Measurements from ENCODE around the gene ENGASE.
"Not testable (repeated sequence)": the region's sequence is repeated elsewhere in the genome, so short reads cannot be mapped to it uniquely, and the experiment has no call there.

ENGASE gene

GRCh38 chr17:79053251-79053925, 21.2 kb upstream of the ENGASE start:
- no peak for DNase-seq

- no peak for DNase-seq
Observed at GRCh38 chr17:79054200-79054960, 20.2 kb upstream of the ENGASE start.

DNA sequence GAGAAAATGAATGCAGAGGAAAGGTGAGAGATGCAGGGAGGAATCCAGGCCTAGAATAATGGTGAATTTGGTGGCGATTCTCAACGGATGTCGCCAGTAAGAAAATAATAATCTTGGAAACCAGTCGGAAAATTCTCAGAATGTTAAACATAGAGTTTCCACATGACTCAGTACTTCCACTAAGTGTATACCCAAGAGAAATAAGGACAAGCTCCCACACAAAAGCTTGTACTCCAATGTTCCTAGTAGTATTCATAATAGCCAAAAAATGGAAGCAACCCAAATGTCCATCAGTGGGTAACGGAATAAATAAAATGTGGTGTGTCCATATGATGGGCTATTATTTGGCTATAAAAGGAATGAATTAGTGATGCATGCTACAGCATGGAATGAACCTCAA, 19.4 kb upstream of the ENGASE start:
- DNase-seq = no peak

DNA sequence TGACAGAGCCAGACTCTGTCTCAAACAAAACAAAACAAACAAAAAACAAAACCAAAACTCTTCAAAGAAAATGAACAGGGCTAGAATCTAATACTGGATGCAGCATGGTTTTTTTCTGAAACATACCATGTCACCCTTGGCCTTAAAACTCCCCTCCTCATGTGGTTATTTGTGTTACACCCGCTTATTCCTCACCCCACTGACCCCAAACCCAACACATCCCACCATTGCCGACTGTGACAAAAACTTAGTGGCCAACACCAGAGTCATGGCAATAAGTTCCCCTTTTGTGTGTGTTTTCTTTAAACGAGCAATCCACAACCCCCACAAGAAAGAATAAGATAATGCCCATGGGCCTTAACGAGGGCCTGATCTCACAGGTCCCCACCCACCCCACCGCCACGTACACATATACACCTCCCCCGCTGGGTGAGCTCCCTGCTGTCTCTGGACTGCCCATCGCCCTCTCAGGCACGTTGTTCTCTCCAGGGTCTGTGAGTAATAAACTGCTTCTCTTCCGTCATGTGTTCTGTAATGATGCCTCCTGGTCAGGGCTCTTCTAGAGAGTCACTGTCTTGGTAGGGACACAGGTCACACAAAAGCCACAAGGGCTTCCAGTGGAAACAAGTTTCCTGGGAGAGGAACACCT, 16.8 kb upstream of the ENGASE start:
- DNase-seq = no peak

GRCh38 chr17:79062691-79063090, 11.9 kb upstream of the ENGASE start:
- no peak for DNase-seq

DNA sequence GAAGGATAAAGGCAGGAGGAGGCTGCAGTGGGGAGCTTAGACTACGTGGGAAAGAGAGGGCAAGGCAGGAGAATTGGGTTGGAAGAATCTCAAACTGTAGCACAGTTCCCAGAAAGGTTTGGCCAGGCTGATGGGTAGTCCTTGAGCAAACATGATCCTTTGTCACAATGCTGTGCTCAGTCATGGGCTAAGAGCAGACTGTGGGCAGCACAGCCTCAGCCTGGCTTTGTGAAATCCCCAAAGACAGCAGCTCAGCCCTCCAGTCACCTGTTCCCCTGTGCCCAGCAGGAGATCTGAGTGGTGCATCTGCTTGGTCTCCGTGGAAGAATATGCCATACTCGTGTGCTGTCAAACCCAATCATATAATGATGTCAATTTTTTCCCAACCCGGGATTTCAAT, 10.6 kb upstream of the ENGASE start:
- DNase-seq = no peak

GRCh38 chr17:79065105-79065670, 9.4 kb upstream of the ENGASE start:
- DNase-seq = peak; percentile 71

GRCh38 chr17:79066963-79067362, 7.7 kb upstream of the ENGASE start:
- DNase-seq = no peak

GRCh38 chr17:79070266-79070880, 4.3 kb upstream of the ENGASE start:
- no peak for DNase-seq

- DNase-seq = no peak
Observed at GRCh38 chr17:79071161-79071740, 3.4 kb upstream of the ENGASE start.

GRCh38 chr17:79072544-79072943, 2.1 kb upstream of the ENGASE start:
- DNase-seq = no peak

- DNase-seq = no peak
Observed at GRCh38 chr17:79073016-79073705, 1.5 kb upstream of the ENGASE start.

DNA sequence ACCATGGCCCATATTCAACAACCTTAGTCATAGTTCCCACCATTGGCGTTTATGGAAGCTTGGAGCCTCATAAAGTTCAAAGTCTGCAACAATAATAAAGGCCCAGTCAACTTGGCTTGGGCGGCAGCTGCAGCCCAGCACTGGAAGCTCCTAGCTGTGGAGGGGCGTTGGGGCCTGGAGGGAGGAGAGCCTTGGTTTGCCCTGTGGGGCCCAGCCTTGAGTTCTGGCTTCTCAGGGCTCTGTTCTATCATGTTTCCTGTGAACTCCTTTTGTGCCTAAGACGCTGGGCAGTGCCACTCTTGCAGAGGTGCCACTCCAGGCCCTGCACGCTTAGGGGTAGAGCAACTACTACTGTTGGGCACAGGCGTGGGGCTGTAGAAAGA, 927 bp upstream of the ENGASE start:
- no peak for DNase-seq

DNA sequence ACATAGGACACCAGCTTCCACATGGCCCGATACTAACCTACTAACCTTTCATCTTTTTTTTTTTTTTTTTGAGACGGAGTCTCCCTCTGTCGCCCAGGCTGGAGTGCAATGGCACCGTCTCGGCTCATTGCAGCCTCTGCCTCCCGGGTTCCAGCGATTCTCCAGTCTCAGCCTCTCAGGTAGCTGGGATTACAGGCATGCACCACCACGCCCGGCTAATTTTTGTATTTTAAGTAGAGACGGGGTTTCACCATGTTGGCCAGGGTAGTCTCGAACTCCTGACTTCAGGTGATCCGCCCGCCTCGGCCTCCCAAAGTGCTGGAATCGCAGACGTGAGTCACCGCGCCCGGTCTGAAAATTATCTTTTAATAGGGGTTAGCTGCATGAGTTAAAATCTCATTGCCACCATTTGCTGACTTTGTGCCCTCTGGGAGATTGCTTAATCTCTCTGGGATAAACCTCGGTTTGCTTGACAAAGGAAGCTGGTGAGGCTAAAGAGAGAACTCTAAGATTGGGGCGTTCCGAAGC, 439 bp upstream of the ENGASE start:
- not testable (repeated sequence) for DNase-seq

DNA sequence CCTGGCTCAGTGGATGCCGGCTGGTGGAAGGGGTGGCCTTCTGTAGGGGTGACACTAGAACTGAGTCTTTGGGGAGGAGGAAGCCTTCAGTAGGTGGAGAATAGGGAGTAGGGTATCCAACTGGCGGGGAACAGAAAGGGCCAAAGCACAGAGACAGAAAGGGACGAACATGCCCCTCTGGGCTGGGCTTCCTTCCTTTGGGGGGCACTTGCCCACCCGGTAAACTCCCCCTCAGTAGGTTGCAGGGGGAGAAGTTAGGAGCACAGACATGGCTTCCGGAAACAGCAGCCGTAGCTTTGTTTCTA, 774 bp downstream of the ENGASE start:
- no peak for DNase-seq

DNA sequence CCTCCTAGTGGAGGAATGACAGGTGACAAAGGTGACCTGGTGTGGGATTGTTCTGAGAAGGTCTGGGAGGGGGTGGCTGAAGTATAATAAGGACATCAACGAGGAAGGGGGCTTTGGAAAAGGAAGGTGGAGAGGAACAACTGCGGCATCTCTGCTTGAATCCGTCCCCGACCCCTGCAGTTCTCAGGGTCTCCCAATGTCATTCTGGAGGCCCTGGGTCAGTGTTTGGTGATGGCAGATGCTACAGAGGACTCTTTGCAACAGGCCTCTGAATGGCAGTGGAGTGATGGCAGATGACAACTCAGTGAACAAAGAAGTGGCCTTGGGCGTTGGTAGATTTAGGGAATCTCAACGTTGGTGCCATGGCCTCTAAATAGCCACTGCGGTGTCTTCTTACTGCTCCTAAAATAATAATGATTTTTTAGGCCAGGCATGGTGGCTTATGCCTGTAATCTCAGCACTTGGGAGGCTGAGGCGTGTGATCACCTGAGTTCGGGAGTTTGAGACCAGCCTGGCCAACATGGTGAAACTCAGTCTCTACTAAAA, 1.3 kb downstream of the ENGASE start:
- DNase-seq = no peak

DNA sequence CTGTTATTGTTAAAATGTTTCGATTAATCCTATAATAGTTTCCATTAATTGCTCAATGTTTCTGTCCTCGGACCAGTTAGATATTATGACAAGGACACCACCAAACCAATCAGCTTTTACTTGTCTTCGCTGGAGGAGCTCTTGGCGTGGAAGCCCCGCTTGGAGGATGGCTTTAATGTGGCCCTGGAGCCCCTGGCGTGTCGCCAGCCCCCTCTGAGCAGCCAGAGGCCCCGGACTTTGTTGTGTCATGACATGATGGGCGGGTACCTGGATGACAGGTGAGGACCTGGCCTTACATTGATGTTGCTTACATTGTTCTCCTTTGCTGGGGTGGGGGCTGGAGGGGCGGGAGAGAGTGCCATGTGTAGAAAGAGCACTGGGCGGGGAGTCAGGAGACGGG, 3.0 kb downstream of the ENGASE start:
- no peak for DNase-seq

DNA sequence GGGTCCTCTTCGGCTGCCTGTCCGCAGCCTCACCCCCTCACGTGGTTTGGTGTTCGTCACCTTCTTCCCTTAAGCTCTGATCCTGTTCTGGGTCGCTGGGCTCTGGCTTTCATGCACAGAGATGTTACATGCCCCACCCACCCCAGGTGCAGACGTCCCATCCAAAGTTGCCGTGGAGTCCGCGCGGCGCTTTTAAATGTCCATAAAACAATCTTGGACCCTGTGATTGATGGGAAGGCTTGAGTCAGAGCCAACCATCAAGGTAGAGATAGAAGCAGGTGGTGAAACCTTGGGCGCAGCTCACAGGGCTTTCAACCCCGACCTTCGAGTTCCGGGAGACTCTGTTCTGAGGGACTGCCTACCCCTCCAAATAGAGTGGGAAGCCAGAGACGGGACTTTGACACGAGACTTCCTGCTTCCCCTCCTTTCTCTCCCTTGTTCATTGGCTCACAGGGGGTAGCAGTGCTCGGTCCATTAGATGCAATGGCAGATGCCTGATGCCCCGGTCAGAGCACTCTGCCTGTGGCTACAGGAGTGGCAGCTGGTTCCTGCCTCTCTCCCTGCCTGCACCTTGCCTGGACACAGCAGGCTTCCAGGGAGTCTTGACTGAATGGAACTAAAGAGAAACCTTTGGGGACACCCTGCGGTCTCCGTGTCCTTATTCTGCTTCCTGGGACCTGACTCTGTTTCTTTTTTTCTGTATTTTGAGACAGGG, 4.0 kb downstream of the ENGASE start:
- no peak for DNase-seq

- no peak for DNase-seq
Observed at GRCh38 chr17:79079421-79080200, 5.0 kb downstream of the ENGASE start.

GRCh38 chr17:79080349-79080748, 5.7 kb downstream of the ENGASE start:
- no peak for DNase-seq
